Esophagus muscularis mucosa (tissue), 4 donors: Measurements from ENCODE around the gene SOX9. TPM values are rescaled to one million over a fixed set of nuclear protein-coding genes. Genes with fewer than 3 reads are reported as not detected.

ENCODE experiments used
- DNase-seq: peaks from one replicate; pipeline ENCODE4 v3.0.0-alpha.2; 2017; ENCODE audit errors: extremely low spot score
- H3K27ac ChIP-seq, 4 donors: fragments of 200-600 bp; sonication (generic); replicated peaks in 1 of 4; 1 replicate in 3 of 4; 2 replicates in 1 of 4; pipeline ENCODE4 v1.5.1; 2016 to 2019; ENCODE audit warnings: mild to moderate bottlenecking in 1 of 4
- H3K27me3 ChIP-seq, 4 donors: fragments of 200-600 bp; sonication (generic); one replicate each; pipeline versions ENCODE4 v1.5.1 to v1.6.0; 2016 to 2019
- H3K36me3 ChIP-seq, 4 donors: fragments of 200-600 bp; sonication (generic); one replicate each; pipeline ENCODE4 v1.5.1; 2016 to 2019
- H3K4me1 ChIP-seq, 4 donors: fragments of 200-600 bp; sonication (generic); one replicate each; pipeline ENCODE4 v1.5.1; 2016 to 2019
- H3K4me3 ChIP-seq, 4 donors: fragments of 200-600 bp; sonication (generic); 1 replicate in 2 of 4; 2 replicates in 2 of 4; pipeline ENCODE4 v1.5.1; 2016 to 2019; ENCODE audit warnings: mild to moderate bottlenecking in 4 of 4, moderate library complexity in 1 of 4
- H3K9me3 ChIP-seq, 4 donors: fragments of 200-600 bp; sonication (generic); 1 replicate in 3 of 4; 2 replicates in 1 of 4; pipeline ENCODE4 v1.5.1; 2016 to 2019
- CTCF ChIP-seq, 3 experiments: fragments of 200-600 bp in 2 of 3; fragments of 450-650 bp in 1 of 3; sonication (generic) in 2 of 3; IDR thresholded peaks; one replicate each; pipeline ENCODE4 v1.5.1; 2017 to 2019; ENCODE audit warnings: antibody characterized with exemption in 3 of 3, mild to moderate bottlenecking in 2 of 3, moderate library complexity in 1 of 3
- EP300 ChIP-seq: sonication (generic); formaldehyde crosslinking; IDR thresholded peaks from one replicate; pipeline ENCODE4 v1.6.1; 2017; ENCODE audit warnings: antibody characterized with exemption
- POLR2A ChIP-seq: fragments of 450-650 bp; IDR thresholded peaks from one replicate; pipeline ENCODE4 v1.6.1; 2017; ENCODE audit warnings: antibody characterized with exemption, moderate library complexity, mild to moderate bottlenecking, low read depth
- POLR2AphosphoS5 ChIP-seq, 2 donors: sonication (generic); formaldehyde crosslinking; IDR thresholded peaks; one replicate each; pipeline ENCODE4 v1.6.1; 2017; ENCODE audit warnings: antibody characterized with exemption in 2 of 2
- WGBS: methylation state at CpG from one replicate; pipeline ENCODE4 v1.1.5; 2018; 5-methylcytosine and 5-hydroxymethylcytosine counted together
- intact Hi-C: fragments of 100-400 bp; cut with DNase I; formaldehyde crosslinking; loops from one replicate; pipeline ENCODE4 v1.15.1; 2023
- total RNA-seq, 4 donors: library from RNA; depleted of rRNA; stranded (reverse); fragments of >200 nt; gene quantifications; one replicate each; pipeline versions ENCODE4 v1.1.0 to v1.2.1, GENCODE V29; 2016

The SOX9 gene
- total RNA-seq, 4 donors from 2014 or later: 1.4 to 3.7 (median 1.9) TPM

GRCh38 chr17:72125226-72125651 lies 4.4 kb downstream of the SOX9 start:
- Histone ChIP-seq H3K4me3 (no peak overlapping the region), H3K4me1 (peaks cover 19 to 38% (median 33%) of the 10 kb centered on the region in 4 donors), H3K27ac (no peak overlapping the region), H3K27me3 (peaks cover 0 to 69% (median 22%) of the 10 kb centered on the region in 4 donors), H3K9me3 (no peaks in the 10 kb centered on the region), H3K36me3 (peaks cover 0 to 9% (median 0%) of the 10 kb centered on the region in 4 donors)
- WGBS: 72% methylated on average over 4 of the region's 4 CpGs
- intact Hi-C loops: loop anchor here (10.0 kb wide), 3 partner anchors 410 to 1360 kb away; no protein-coding TSS in a partner anchor
- no peak for DNase-seq
- TF ChIP-seq POLR2AphosphoS5 (IDR thresholded peaks at IDR 0.05) (no peak), POLR2A (no peak), EP300 (no peak), CTCF (IDR thresholded peaks at IDR 0.05) (no peak)

DNA sequence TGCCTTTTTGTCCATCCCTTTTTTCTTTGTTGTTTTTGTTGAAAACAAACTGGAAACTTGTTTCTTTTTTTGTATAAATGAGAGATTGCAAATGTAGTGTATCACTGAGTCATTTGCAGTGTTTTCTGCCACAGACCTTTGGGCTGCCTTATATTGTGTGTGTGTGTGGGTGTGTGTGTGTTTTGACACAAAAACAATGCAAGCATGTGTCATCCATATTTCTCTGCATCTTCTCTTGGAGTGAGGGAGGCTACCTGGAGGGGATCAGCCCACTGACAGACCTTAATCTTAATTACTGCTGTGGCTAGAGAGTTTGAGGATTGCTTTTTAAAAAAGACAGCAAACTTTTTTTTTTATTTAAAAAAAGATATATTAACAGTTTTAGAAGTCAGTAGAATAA lies 4.9 kb downstream of the SOX9 start:
- H3K4me1 ChIP-seq: peaks cover 19 to 33% (median 28%) of the 10 kb centered on the region in 4 donors
- no peak overlapping the region for H3K4me3 ChIP-seq
- intact Hi-C loops: loop anchor here (10.0 kb wide), 3 partner anchors 409 to 1361 kb away; no protein-coding TSS in a partner anchor
- H3K36me3 ChIP-seq: peaks cover 0 to 9% (median 0%) of the 10 kb centered on the region in 4 donors
- H3K27me3 ChIP-seq: peaks cover 0 to 64% (median 20%) of the 10 kb centered on the region in 4 donors
- DNase-seq: no peak
- no peak overlapping the region for H3K27ac ChIP-seq
- no peaks in the 10 kb centered on the region for H3K9me3 ChIP-seq
- TF ChIP-seq POLR2A (no peak), POLR2AphosphoS5 (IDR thresholded peaks at IDR 0.05) (no peak), EP300 (no peak), CTCF (IDR thresholded peaks at IDR 0.05) (no peak)

DNA sequence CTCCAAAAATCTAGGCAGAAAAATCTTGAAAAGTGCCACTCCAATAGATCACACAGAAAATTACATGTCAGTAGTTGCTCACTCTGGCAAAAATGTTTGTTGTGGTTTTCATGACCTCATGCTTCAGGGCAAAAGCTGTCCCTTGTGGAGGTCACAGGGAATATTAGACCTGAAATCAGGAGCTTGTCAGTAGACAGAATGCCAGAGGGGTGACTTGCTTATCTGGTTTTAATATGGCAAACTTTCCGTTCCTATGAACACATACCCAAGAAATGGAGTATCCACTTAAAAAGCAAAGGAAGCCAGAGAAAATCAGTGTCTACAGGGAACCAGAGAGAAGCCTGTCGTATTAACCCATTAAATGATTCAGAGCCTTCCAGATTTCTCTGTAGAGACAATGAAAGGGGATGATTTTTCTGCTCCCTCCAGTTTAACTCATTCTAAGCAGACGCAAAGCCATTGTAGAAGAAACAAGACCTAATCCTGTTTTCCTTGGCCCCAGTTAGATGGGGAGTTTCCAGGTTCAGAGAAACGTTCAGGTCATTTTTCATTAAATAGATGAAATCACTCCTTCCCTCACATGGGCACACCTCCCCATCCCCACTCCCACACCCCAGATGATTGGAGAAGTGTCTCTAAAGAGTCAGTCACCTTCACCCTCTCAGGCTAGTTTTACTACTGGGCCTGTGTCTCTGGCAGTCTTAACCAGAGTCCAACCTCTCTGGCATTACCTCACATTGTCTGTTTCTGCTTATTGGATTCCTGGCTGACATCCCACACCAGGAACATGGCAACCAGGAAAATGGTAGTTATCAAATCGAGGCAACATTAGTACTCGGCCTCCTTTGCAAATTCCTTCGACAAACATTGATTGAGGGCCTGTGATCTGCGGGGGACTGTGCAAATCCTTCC lies 6.0 kb downstream of the SOX9 start:
- Histone ChIP-seq H3K36me3 (peaks cover 0 to 9% (median 0%) of the 10 kb centered on the region in 4 donors), H3K9me3 (no peaks in the 10 kb centered on the region), H3K4me3 (no peak overlapping the region), H3K4me1 (peaks cover 14 to 22% (median 17%) of the 10 kb centered on the region in 4 donors), H3K27ac (no peak overlapping the region), H3K27me3 (peaks cover 0 to 53% (median 12%) of the 10 kb centered on the region in 4 donors)
- DNase-seq: no peak
- 67% methylated on average over 8 of the region's 8 CpGs for WGBS
- TF ChIP-seq CTCF (IDR thresholded peaks at IDR 0.05): no peak
- no peak for TF ChIP-seq POLR2A
- no peak for TF ChIP-seq EP300
- intact Hi-C loops: loop anchor here (10.0 kb wide), 3 partner anchors 408 to 1362 kb away; no protein-coding TSS in a partner anchor

GRCh38 chr17:72128039-72128438 lies 7.2 kb downstream of the SOX9 start:
- intact Hi-C loops: loop anchor here (10.0 kb wide), 3 partner anchors 407 to 1363 kb away; no protein-coding TSS in a partner anchor
- 82% methylated on average over 3 of the region's 3 CpGs for WGBS
- Histone ChIP-seq H3K4me3 (no peak overlapping the region), H3K27me3 (peaks cover 0 to 48% (median 5%) of the 10 kb centered on the region in 4 donors), H3K27ac (no peak overlapping the region), H3K4me1 (peaks cover 5 to 14% (median 8%) of the 10 kb centered on the region in 4 donors), H3K36me3 (peaks cover 0 to 5% (median 0%) of the 10 kb centered on the region in 4 donors), H3K9me3 (no peaks in the 10 kb centered on the region)
- no peak for DNase-seq
- TF ChIP-seq CTCF (IDR thresholded peaks at IDR 0.05) (no peak), POLR2A (no peak), EP300 (no peak), POLR2AphosphoS5 (IDR thresholded peaks at IDR 0.05) (no peak)
